SK-N-DZ (cell line): ENCODE measurements around the gene MYH6. TPM values are rescaled to one million over a fixed set of nuclear protein-coding genes. Genes with fewer than 3 reads are reported as not detected.
"Not testable (repeated sequence)": the region's sequence is repeated elsewhere in the genome, so short reads cannot be mapped to it uniquely, and the experiment has no call there.

Experiments used
- DNase-seq: peaks from one replicate; pipeline ENCODE4 v3.0.0-alpha.2; 2015; ENCODE audit warnings: low spot score
- polyA plus RNA-seq, 2 experiments: library from polyadenylated mRNA; depleted of rRNA; stranded (reverse); fragments of >200 nt; gene quantifications; 2 replicates each; pipeline ENCODE4 v1.2.3, GENCODE V29; 2014

MYH6 gene
- not detected in 2 replicates for polyA plus RNA-seq (2014; cell fraction: cytosol; rRNA removed)
- polyA plus RNA-seq (2014; cell fraction: nucleus; rRNA removed), result not detected in 2 replicates

GRCh38 chr14:23407516-23408306 lies at the start of gene MYH6:
MYH6 (minus strand) TSS chr14:23408273; CDS start chr14:23407223, 1,050 bp downstream.
- no peak for DNase-seq

GRCh38 chr14:23456883-23457586 lies 49.0 kb upstream of the MYH6 start:
- DNase-seq, result not testable (repeated sequence)

- peak; percentile 91 for DNase-seq
Measured at GRCh38 chr14:23454445-23454856, 46.4 kb upstream of the MYH6 start.

GRCh38 chr14:23452237-23452636 lies 44.2 kb upstream of the MYH6 start:
- DNase-seq, result no peak

GRCh38 chr14:23450379-23450778 lies 42.3 kb upstream of the MYH6 start:
- no peak for DNase-seq

GRCh38 chr14:23449314-23449713 lies 41.2 kb upstream of the MYH6 start:
- DNase-seq, result no peak

GRCh38 chr14:23447361-23448350 lies 39.6 kb upstream of the MYH6 start:
- no peak for DNase-seq

- no peak for DNase-seq
Measured at GRCh38 chr14:23446291-23446851, 38.3 kb upstream of the MYH6 start.

GRCh38 chr14:23445773-23446172 lies 37.7 kb upstream of the MYH6 start:
- no peak for DNase-seq

GRCh38 chr14:23444314-23444713 lies 36.2 kb upstream of the MYH6 start:
- no peak for DNase-seq

GRCh38 chr14:23443881-23444280 lies 35.8 kb upstream of the MYH6 start:
- DNase-seq, result no peak

GRCh38 chr14:23443411-23443812 lies 35.3 kb upstream of the MYH6 start:
- DNase-seq, result no peak

- DNase-seq, result no peak
Measured at GRCh38 chr14:23442721-23443356, 34.8 kb upstream of the MYH6 start.

GRCh38 chr14:23441076-23441475 lies 33.0 kb upstream of the MYH6 start:
- DNase-seq, result no peak

GRCh38 chr14:23439107-23439835 lies 31.2 kb upstream of the MYH6 start:
- DNase-seq, result no peak

- peak; percentile 37 for DNase-seq
Measured at GRCh38 chr14:23438101-23438971, 30.3 kb upstream of the MYH6 start.

GRCh38 chr14:23437133-23438100 lies 29.3 kb upstream of the MYH6 start:
- no peak for DNase-seq
